HuH-7.5 (cell line): Measurements from ENCODE around the gene PKN3.

ENCODE experiments used
- DNase-seq: peaks from one replicate; pipeline ENCODE4 v3.0.0; 2011; ENCODE audit warnings: low spot score

PKN3 gene

DNA sequence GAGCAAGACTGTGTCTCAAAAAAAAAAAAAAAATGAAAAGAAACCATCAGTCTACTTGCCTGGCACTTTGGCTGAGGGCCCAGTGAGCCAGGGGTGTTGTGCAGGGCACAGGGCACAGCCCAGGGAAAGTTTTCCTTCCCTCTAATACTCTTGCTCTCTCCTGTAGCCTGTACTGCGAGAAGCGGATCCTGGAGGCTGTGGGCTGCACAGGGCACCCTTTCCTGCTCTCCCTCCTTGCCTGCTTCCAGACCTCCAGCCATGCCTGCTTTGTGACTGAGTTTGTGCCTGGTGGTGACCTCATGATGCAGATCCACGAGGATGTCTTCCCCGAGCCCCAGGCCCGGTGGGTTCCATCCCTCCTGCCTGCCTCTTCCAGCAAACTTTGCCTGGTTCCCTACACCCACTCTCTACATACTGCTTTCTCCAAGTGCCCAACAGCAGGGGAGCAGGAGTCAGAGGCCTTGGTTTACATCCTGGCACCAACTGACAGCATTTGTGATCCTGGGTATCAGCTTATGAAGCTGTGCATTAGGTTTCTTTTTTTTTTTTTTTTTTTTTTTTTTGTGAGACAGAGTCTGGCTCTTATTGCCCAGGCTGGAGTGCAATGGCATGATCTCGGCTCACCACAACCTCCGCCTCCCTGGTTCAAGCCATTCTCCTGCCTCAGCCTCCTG lies 14.4 kb downstream of the PKN3 start:
- DNase-seq: no peak

- DNase-seq: no peak
Measured at GRCh38 chr9:128718047-128718446, 15.7 kb downstream of the PKN3 start.

DNA sequence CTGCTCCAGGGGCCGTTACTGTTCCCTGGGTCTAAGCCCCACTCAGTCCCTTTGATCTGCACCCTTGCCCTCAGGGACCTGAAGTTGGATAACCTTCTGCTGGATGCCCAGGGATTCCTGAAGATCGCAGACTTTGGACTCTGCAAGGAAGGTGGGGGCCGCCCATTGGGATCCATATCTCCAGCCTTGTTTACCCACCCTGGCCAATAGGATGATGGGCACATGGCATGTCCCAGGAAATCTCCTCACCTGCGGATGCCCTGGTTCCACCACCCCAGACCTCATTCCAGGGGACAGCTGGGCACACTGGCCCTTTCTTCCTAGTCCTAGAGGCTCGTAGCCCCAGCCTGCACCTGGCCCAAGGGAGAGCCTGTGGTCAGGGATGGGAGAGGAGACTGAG lies 16.2 kb downstream of the PKN3 start:
- no peak for DNase-seq

GRCh38 chr9:128719919-128720605 lies 17.8 kb downstream of the PKN3 start:
- no peak for DNase-seq

DNA sequence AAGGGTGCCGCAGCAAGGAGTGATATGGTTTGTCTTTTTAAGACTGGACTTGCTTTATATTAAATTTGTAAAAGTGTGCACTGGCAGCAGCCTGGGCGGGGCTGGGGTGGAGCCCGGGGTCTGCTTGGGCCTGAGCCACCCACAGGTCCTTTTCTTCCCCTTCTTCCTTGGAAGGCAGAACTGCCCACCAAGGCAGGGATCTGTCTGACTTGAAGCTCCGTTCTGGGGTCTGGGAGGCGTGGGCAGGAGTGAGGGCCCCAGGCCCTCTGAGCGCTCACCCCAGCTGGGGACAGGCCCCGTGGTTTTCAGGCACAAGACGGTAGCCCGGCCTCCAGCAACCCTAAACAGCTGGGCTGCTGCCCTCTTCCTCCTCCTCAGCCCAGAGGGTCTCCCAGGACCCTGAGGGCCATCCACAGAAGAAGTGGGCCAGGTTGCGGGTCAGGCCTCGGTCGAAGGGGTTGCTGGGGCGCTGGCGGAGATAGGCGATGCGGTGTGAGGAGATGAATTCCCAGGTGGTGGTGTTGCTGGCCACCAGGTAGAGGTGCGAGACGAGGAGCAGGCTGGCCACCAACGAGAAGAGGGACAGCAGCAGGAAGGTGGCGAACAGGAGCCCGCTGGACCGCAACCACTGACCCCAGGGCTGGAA lies 18.7 kb downstream of the PKN3 start:
- DNase-seq: no peak

- DNase-seq: no peak
Measured at GRCh38 chr9:128721487-128722010, 19.2 kb downstream of the PKN3 start.

GRCh38 chr9:128722380-128723351 lies 20.4 kb downstream of the PKN3 start:
- no peak for DNase-seq

- peak; percentile 46 for DNase-seq
Measured at GRCh38 chr9:128723352-128723865, 21.1 kb downstream of the PKN3 start.

- DNase-seq: peak; percentile 100
Measured at GRCh38 chr9:128723866-128724743, 21.8 kb downstream of the PKN3 start, which contains the start of gene ZDHHC12. Gene ZDHHC12 (minus strand): TSS chr9:128724127. CDS start chr9:128724093, 34 bp downstream.

GRCh38 chr9:128724744-128725211 lies 22.5 kb downstream of the PKN3 start:
- peak; percentile 84 for DNase-seq

DNA sequence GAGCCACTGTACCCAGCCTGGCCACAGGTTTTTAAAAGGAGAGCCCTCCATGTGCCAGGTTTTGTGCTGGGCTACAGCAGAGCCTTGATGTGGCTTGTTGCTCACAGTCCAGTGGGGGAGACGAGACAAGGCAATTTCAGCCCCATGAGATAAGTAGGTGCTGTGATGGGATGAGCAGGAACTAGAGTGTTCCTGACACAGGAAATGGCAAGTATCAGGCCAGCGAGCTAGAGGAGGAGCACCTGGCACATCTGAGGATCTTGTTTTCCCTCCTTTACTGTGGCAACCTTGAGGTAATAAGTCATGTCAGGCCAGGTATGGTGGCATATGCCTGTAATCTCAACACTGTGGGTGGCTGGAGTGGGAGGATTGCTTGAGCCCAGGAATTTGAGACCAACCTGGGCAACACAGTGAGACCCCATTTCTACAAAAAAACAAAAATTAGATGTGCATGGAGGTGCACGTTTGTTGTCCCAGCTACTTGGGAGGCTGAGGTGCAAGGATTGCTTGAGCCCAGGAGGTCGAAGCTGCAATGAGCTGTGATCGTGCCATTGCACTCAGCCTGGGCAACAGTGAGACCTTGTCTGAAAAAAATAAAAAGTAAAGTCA lies 25.4 kb downstream of the PKN3 start:
- no peak for DNase-seq

DNA sequence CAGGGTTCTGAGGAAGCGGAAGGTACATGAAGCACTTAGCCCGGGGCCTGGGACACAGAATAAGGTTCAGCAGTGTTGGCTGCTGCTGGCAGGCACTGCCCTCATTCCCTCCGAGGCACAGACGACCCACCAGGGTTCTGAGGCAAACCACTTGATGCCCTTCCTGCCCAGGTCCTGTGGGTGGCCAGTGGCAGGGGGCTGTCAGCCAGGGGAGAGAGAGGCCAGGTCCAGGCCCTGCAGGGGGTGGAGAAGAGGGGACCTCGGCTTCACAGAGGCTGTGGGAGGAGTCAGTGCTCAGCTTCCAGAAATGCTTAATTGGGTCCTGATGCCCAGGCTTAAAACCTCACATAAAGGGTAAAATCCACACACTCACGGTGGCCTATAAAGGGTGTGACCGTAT lies 26.0 kb downstream of the PKN3 start:
- no peak for DNase-seq

DNA sequence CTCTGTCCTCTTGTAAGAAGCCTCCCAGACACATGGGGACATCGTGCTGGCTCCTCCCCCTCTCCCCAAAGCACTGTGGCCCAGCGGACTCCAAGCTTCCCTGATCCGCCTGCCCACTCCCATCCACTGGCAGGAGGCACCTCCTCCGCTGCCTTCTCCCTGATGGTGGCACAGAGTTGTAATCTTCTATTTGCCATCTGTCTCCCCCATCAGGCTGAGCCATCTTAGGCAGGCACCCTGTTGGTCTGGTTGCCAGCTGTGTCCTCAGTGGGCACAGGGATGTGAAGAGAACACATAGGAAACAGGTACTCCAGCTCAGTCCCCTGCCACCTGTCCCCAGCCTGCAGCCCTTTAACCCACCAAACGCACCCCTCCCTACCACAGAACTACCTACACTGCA lies 27.0 kb downstream of the PKN3 start:
- no peak for DNase-seq

- DNase-seq: no peak
Measured at GRCh38 chr9:128729766-128730517, 27.6 kb downstream of the PKN3 start.

DNA sequence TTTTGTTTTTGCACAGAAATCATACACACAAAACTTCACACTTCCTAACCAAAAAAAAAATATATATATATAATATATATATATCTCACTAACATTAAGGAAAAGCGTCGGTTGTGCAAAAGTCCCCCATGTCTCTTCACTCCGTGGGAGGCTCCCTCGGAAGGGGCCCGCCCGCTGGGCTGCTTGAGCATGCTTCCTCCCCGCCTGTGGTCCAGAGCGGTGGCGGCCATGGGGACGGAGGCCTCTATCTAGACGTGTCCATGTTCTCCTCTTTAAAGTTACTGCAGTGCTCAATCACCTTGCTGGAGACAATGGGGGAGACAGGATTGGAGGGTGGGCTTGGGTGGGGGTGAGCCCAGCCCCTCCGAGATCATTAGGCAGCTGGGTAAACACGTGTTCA lies 28.8 kb downstream of the PKN3 start:
- DNase-seq: no peak

DNA sequence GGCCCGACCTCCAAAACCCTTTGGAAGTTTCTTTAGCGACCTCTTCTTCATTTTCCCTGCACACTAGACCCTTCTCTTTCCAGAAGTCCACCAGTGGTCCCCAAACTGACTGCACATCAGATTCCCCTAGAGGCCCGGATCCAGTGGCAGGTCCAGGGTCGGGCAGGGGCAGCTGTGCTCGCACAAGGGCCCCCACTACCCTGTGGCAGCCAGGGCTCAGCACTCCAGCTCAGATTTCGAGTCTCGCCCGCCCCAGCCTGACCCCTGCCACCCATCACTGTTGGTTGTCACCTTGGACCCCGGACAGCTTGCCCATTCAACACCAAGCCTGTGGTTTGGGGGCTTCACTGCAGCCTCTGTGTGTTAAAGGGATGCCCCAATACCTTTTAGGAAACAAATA lies 29.4 kb downstream of the PKN3 start:
- DNase-seq: no peak

- DNase-seq: no peak
Measured at GRCh38 chr9:128732576-128732975, 30.3 kb downstream of the PKN3 start.

DNA sequence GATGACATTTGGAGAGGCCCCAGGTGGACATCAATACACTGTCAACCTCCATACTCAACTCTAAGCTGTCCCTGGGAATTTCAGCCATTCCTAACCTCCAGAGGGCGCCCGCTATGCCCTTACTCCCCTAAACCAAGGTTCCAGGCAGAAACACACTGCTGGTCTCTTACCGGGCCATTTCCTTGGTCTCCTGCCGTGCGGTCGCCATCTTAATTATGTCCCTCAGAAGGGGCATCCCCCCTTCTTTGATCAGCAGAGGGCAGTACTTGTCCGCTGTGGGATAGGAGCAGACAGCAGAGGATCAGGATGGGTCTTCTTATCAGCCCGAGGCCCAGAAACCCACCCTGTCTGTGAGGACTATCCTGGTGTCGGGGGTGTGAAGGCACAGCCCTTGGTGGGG lies 31.0 kb downstream of the PKN3 start:
- peak; percentile 93 for DNase-seq

DNA sequence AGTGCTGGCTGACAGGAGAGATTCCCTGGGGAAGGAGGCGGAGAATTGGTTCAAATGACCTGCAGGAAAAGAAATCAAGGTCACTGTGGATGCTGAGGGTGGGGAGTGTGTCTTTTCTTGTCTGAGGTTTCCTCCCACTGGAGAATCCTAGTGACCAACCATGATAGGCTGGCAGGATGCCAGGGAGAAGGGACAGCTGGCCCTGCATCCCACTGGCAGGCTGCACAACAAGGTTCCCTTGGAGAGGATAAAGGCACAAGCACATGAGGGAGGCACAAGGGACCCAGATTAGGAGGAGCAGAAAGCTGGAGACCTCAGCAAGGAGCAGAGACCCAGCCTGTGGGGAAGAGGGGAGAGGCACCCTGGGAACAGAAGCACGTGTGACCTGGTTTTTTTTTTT lies 33.1 kb downstream of the PKN3 start:
- DNase-seq: no peak
